SK-N-SH (cell line): Measurements from ENCODE around the gene DUSP10. TPM values are rescaled to one million over a fixed set of nuclear protein-coding genes. Genes with fewer than 3 reads are reported as not detected.

Experiments
- CTCF ChIA-PET: fragments of 300-600, 350-600 bp; formaldehyde crosslinking; extraction: SDS; loops from one replicate; lab custom pipeline; 2021; lab: Yijun Ruan, JAX
- POLR2A ChIA-PET: fragments of 350-600 bp; sonication (Branson Sonifier 250); formaldehyde crosslinking; extraction: SDS; loops from one replicate; lab custom pipeline; 2020; ENCODE audit warnings: antibody characterized with exemption, inconsistent platforms; lab: Yijun Ruan, JAX
- DNase-seq: peaks from one replicate; pipeline ENCODE4 v3.0.0; 2012
- H2AFZ ChIP-seq: fragments of 200-600 bp; sonication (generic); 2 replicates; pipeline ENCODE4 v1.8.1; 2016; ENCODE audit warnings: antibody characterized with exemption, mild to moderate bottlenecking, low read depth
- H3F3A ChIP-seq: fragments of 200-600 bp; sonication (generic); replicated peaks from 2 replicates; pipeline ENCODE3; 2016; ENCODE audit warnings: antibody characterized with exemption, mild to moderate bottlenecking; ENCODE audit not compliant: insufficient read depth
- H3K27ac ChIP-seq, 2 experiments: fragments of 200-500 bp in 1 of 2; fragments of 200-600 bp in 1 of 2; sonication (Bioruptor generic) in 1 of 2; sonication (generic), shearing (Covaris generic) in 1 of 2; 2 replicates each; pipeline versions ENCODE4 v1.5.1 to v1.6.1; 2014 to 2016; ENCODE audit warnings: low read depth in 2 of 2, inconsistent platforms in 1 of 2, low read length in 1 of 2, mild to moderate bottlenecking in 1 of 2, mixed read lengths in 1 of 2
- H3K27me3 ChIP-seq: fragments of 200-600 bp; sonication (generic), shearing (Covaris generic); 2 replicates; pipeline ENCODE4 v1.6.1; 2016; ENCODE audit warnings: mixed run types; ENCODE audit not compliant: insufficient read depth
- H3K36me3 ChIP-seq, 2 experiments: fragments of 200-500 bp in 1 of 2; fragments of 200-600 bp in 1 of 2; sonication (Bioruptor generic) in 1 of 2; sonication (generic) in 1 of 2; replicated peaks in 1 of 2; 2 replicates each; pipeline versions ENCODE3 to v1.5.1; 2014 to 2016; ENCODE audit warnings: low read length in 1 of 2, mild to moderate bottlenecking in 1 of 2; ENCODE audit not compliant: insufficient read depth in 2 of 2, control insufficient read depth in 1 of 2
- H3K4me1 ChIP-seq, 2 experiments: fragments of 200-500 bp in 1 of 2; fragments of 200-600 bp in 1 of 2; sonication (Bioruptor generic) in 1 of 2; sonication (generic), shearing (Covaris generic) in 1 of 2; 2 replicates each; pipeline versions ENCODE4 v1.5.1 to v1.6.1; 2014 to 2016; ENCODE audit warnings: low read depth in 1 of 2, low read length in 1 of 2, mixed run types in 1 of 2; ENCODE audit not compliant: insufficient read depth in 2 of 2, control insufficient read depth in 1 of 2
- H3K4me2 ChIP-seq: fragments of 200-600 bp; sonication (generic), shearing (Covaris generic); 2 replicates; pipeline ENCODE4 v1.6.1; 2017; ENCODE audit warnings: mixed run types
- H3K4me3 ChIP-seq, 2 experiments: fragments of 200-500 bp in 1 of 2; fragments of 200-600 bp in 1 of 2; sonication (Bioruptor generic) in 1 of 2; sonication (generic), shearing (Covaris generic) in 1 of 2; 2 replicates each; pipeline versions ENCODE4 v1.5.1 to v1.8.1; 2014 to 2016; ENCODE audit warnings: low read depth in 2 of 2, inconsistent platforms in 1 of 2, low read length in 1 of 2, mild to moderate bottlenecking in 1 of 2, mixed read lengths in 1 of 2, moderate library complexity in 1 of 2
- H3K79me2 ChIP-seq: fragments of 200-600 bp; sonication (generic); 2 replicates; pipeline ENCODE4 v1.8.1; 2017; ENCODE audit warnings: mild to moderate bottlenecking; ENCODE audit not compliant: insufficient read depth
- H3K9ac ChIP-seq: fragments of 200-600 bp; sonication (generic); 2 replicates; pipeline ENCODE4 v1.6.1; 2017; ENCODE audit warnings: mixed run types
- H3K9me2 ChIP-seq: fragments of 200-600 bp; sonication (generic); 2 replicates; pipeline ENCODE4 v1.6.1; 2017; ENCODE audit warnings: mixed run types
- H3K9me3 ChIP-seq: fragments of 200-600 bp; sonication (generic); 2 replicates; pipeline ENCODE4 v1.6.1; 2017; ENCODE audit warnings: mixed run types, mild to moderate bottlenecking, moderate library complexity
- H4K20me1 ChIP-seq: fragments of 200-600 bp; sonication (generic); 2 replicates; pipeline ENCODE4 v1.6.1; 2017; ENCODE audit warnings: mild to moderate bottlenecking, mixed run types; ENCODE audit not compliant: insufficient read depth
- CHD2 ChIP-seq: fragments of 150-350 bp; IDR thresholded peaks from 2 replicates; pipeline ENCODE4 v1.6.1; 2018; ENCODE audit warnings: low read length; ENCODE audit not compliant: partially characterized antibody
- EP300 ChIP-seq, 2 experiments: IDR thresholded peaks; 2 replicates each; pipeline versions ENCODE4 v1.4.0 to v1.6.1; 2012; ENCODE audit warnings: borderline replicate concordance in 1 of 2, low read depth in 1 of 2, low read length in 1 of 2
- FOXJ3 ChIP-seq: sonication (generic); formaldehyde crosslinking; IDR thresholded peaks from 2 replicates; pipeline ENCODE4 v1.5.1; 2020; ENCODE audit warnings: mild to moderate bottlenecking, missing genetic modification reagents
- FOXM1 ChIP-seq: IDR thresholded peaks from 2 replicates; pipeline ENCODE4 v1.4.0; 2012; ENCODE audit warnings: low read depth, mild to moderate bottlenecking
- GABPA ChIP-seq: IDR thresholded peaks from 2 replicates; pipeline ENCODE4 v1.4.0; 2012; ENCODE audit warnings: low read depth, mild to moderate bottlenecking
- GATA2 ChIP-seq: sonication (generic); formaldehyde crosslinking; IDR thresholded peaks from 2 replicates; pipeline ENCODE4 v1.5.0; 2020; ENCODE audit warnings: mild to moderate bottlenecking, missing genetic modification reagents
- IRF3 ChIP-seq: fragments of 150-350 bp; IDR thresholded peaks from 2 replicates; pipeline ENCODE4 v1.6.1; 2016; ENCODE audit warnings: mild to moderate bottlenecking, low read depth, low read length
- MAX ChIP-seq: IDR thresholded peaks from 2 replicates; pipeline ENCODE4 v1.4.0; 2012; ENCODE audit warnings: low read depth
- MXI1 ChIP-seq: IDR thresholded peaks from 2 replicates; pipeline ENCODE4 v1.6.1; 2012; ENCODE audit warnings: mild to moderate bottlenecking, low read depth, low read length, improper control_type of control experiment
- NFIC ChIP-seq: IDR thresholded peaks from 2 replicates; pipeline ENCODE4 v1.4.0; 2012; ENCODE audit warnings: borderline replicate concordance
- NRF1 ChIP-seq: IDR thresholded peaks from 2 replicates; pipeline ENCODE4 v1.6.1; 2012; ENCODE audit warnings: low read depth, mild to moderate bottlenecking, low read length
- PBX3 ChIP-seq: IDR thresholded peaks from 2 replicates; pipeline ENCODE4; 2012
- RCOR1 ChIP-seq: fragments of 150-350 bp; IDR thresholded peaks from 2 replicates; pipeline ENCODE4 v1.6.1; 2017; ENCODE audit warnings: antibody characterized with exemption, low read length
- RFX5 ChIP-seq: IDR thresholded peaks from 2 replicates; pipeline ENCODE4 v1.6.1; 2012; ENCODE audit warnings: mild to moderate bottlenecking, improper control_type of control experiment, low read length
- RXRA ChIP-seq: IDR thresholded peaks from 2 replicates; pipeline ENCODE4 v1.4.0; 2012; ENCODE audit warnings: low read depth, mild to moderate bottlenecking, borderline replicate concordance
- SMC3 ChIP-seq: IDR thresholded peaks from 2 replicates; pipeline ENCODE4 v1.6.1; 2012; ENCODE audit warnings: low read depth, low read length, improper control_type of control experiment
- TAF1 ChIP-seq: IDR thresholded peaks from 2 replicates; pipeline ENCODE4 v1.6.1; 2012; ENCODE audit warnings: low read depth, mild to moderate bottlenecking, low read length, moderate library complexity, borderline replicate concordance
- TEAD4 ChIP-seq: IDR thresholded peaks from 2 replicates; pipeline ENCODE4 v1.4.0; 2012; ENCODE audit warnings: mild to moderate bottlenecking, borderline replicate concordance; ENCODE audit not compliant: insufficient read depth
- USF1 ChIP-seq: IDR thresholded peaks from 2 replicates; pipeline ENCODE4 v1.4.0; 2012; ENCODE audit warnings: low read depth, borderline replicate concordance
- YY1 ChIP-seq: IDR thresholded peaks from 2 replicates; pipeline ENCODE4 v1.4.0; 2012; ENCODE audit warnings: low read depth, mild to moderate bottlenecking
- WGBS: methylation state at CpG from one replicate; pipeline ENCODE4 v1.1.6; 2017; ENCODE audit warnings: low lambda C conversion rate; 5-methylcytosine and 5-hydroxymethylcytosine counted together
- polyA plus RNA-seq, 3 experiments: library from polyadenylated mRNA; depleted of rRNA; stranded (reverse); fragments of >200 nt; gene quantifications; 2 replicates each; pipeline ENCODE4 v1.2.3, GENCODE V29; 2012
- TF ChIP-seq, protein P1 (sequence below): fragments of 200-600 bp; sonication (generic); IDR thresholded peaks from 2 replicates; pipeline ENCODE4 v1.6.1; 2017; ENCODE audit warnings: antibody characterized with exemption, mild to moderate bottlenecking, moderate library complexity

DUSP10 gene
- polyA plus RNA-seq, 1 of the 3 experiments (the other 2 are of a cell fraction) = 6.4 TPM

- TF ChIP-seq NRF1 = no peak
- no peak for TF ChIP-seq GATA2
- TF ChIP-seq RXRA = no peak
- TF ChIP-seq CHD2 = no peak
- TF ChIP-seq, protein P1, sequence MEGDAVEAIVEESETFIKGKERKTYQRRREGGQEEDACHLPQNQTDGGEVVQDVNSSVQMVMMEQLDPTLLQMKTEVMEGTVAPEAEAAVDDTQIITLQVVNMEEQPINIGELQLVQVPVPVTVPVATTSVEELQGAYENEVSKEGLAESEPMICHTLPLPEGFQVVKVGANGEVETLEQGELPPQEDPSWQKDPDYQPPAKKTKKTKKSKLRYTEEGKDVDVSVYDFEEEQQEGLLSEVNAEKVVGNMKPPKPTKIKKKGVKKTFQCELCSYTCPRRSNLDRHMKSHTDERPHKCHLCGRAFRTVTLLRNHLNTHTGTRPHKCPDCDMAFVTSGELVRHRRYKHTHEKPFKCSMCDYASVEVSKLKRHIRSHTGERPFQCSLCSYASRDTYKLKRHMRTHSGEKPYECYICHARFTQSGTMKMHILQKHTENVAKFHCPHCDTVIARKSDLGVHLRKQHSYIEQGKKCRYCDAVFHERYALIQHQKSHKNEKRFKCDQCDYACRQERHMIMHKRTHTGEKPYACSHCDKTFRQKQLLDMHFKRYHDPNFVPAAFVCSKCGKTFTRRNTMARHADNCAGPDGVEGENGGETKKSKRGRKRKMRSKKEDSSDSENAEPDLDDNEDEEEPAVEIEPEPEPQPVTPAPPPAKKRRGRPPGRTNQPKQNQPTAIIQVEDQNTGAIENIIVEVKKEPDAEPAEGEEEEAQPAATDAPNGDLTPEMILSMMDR = no peak
These were observed 78.6 kb downstream of the DUSP10 start (continued) for GRCh38 chr1:221663321-221663720.

- Histone ChIP-seq H3K27me3 (no peaks in the 10 kb centered on the region), H3F3A (no peaks in the 10 kb centered on the region), H3K36me3 (no peaks in the 10 kb centered on the region), H3K79me2 (no peaks in the 10 kb centered on the region), H3K4me1 (no peaks in the 10 kb centered on the region), H2AFZ (no peak overlapping the region), H3K9me2 (no peaks in the 10 kb centered on the region), H3K9me3 (no peaks in the 10 kb centered on the region), H3K4me2 (no peak overlapping the region), H4K20me1 (no peaks in the 10 kb centered on the region), H3K9ac (no peak overlapping the region), H3K27ac (no peak overlapping the region), H3K4me3 (no peak overlapping the region)
- no peak for DNase-seq
- WGBS = 72% methylated on average over 8 of the region's 8 CpGs
- CTCF ChIA-PET = no interaction called here
- TF ChIP-seq RCOR1 (no peak), NFIC (no peak), MAX (no peak), GATA2 (no peak), USF1 (no peak), FOXJ3 (no peak), PBX3 (no peak), TEAD4 (no peak), MXI1 (no peak), NRF1 (no peak), TAF1 (no peak), FOXM1 (no peak), GABPA (no peak), SMC3 (no peak), RFX5 (no peak), EP300 (IDR thresholded peaks at IDR 0.05; ENCODE audit: borderline replicate concordance in 1 of 2, low read depth in 1 of 2, low read length in 1 of 2) (no peak), YY1 (no peak), IRF3 (no peak)
- POLR2A ChIA-PET = no interaction called here
These were observed 86.1 kb downstream of the DUSP10 start for GRCh38 chr1:221655766-221656305.
